ENCODE results near the gene RASGRF1. TPM values are rescaled to one million over a fixed set of nuclear protein-coding genes. Genes with fewer than 3 reads are reported as not detected.
A peak's percentile ranks its signal among the peaks of the same experiment; 100 is the strongest.

Gene RASGRF1, protein sequence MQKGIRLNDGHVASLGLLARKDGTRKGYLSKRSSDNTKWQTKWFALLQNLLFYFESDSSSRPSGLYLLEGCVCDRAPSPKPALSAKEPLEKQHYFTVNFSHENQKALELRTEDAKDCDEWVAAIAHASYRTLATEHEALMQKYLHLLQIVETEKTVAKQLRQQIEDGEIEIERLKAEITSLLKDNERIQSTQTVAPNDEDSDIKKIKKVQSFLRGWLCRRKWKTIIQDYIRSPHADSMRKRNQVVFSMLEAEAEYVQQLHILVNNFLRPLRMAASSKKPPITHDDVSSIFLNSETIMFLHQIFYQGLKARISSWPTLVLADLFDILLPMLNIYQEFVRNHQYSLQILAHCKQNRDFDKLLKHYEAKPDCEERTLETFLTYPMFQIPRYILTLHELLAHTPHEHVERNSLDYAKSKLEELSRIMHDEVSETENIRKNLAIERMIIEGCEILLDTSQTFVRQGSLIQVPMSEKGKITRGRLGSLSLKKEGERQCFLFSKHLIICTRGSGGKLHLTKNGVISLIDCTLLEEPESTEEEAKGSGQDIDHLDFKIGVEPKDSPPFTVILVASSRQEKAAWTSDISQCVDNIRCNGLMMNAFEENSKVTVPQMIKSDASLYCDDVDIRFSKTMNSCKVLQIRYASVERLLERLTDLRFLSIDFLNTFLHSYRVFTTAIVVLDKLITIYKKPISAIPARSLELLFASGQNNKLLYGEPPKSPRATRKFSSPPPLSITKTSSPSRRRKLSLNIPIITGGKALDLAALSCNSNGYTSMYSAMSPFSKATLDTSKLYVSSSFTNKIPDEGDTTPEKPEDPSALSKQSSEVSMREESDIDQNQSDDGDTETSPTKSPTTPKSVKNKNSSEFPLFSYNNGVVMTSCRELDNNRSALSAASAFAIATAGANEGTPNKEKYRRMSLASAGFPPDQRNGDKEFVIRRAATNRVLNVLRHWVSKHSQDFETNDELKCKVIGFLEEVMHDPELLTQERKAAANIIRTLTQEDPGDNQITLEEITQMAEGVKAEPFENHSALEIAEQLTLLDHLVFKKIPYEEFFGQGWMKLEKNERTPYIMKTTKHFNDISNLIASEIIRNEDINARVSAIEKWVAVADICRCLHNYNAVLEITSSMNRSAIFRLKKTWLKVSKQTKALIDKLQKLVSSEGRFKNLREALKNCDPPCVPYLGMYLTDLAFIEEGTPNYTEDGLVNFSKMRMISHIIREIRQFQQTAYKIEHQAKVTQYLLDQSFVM (N-terminal part only)
- polyA plus RNA-seq (ENCODE audit: insufficient read length in 3 of 3) = under 1 TPM; 0.43 to 0.72 (median 0.54) TPM
- long read RNA-seq, donor 1 = 0 reads
- long read RNA-seq, donor 2 = 0 reads
- long read RNA-seq, donor 3 = 0 reads
- long read RNA-seq, donor 4 = 0 reads
- long read RNA-seq, donor 5 = 0 reads
- long read RNA-seq, donor 6 = 0 reads
- long read RNA-seq, donor 7, partial matches to known transcripts = 0 of 1 reads
- long read RNA-seq, donor 7, other reads (novel, unspliced or antisense) = 0 of 1 reads
- long read RNA-seq, donor 8 = 0 reads
- long read RNA-seq, donor 9, full-length matches to known transcripts = 1 of 1 reads
- long read RNA-seq, donor 9, partial matches to known transcripts = 0 of 1 reads
- long read RNA-seq, donor 9, other reads (novel, unspliced or antisense) = 0 of 1 reads
- long read RNA-seq, donor 10, partial matches to known transcripts = 0 of 1 reads
- long read RNA-seq, donor 10, other reads (novel, unspliced or antisense) = 0 of 1 reads
- long read RNA-seq, donor 11 = 0 reads
- long read RNA-seq, donor 12 = 0 reads
- long read RNA-seq, donor 13 = 0 reads
- long read RNA-seq, donor 14 = 0 reads
- long read RNA-seq, donor 15 = 0 reads
- long read RNA-seq, donor 16, partial matches to known transcripts = 0 of 1 reads
- long read RNA-seq, donor 16, other reads (novel, unspliced or antisense) = 0 of 1 reads

- peak in 1 of 11 donors; percentile 15 for DNase-seq (ENCODE audit: extremely low read depth in 1 of 11, low read depth in 9 of 11, low spot score in 4 of 11)
Observed at GRCh38 chr15:79090487-79091203, at the start of gene RASGRF1. RASGRF1 (minus strand) TSS chr15:79090780; CDS start chr15:79090498, 282 bp downstream.

DNA sequence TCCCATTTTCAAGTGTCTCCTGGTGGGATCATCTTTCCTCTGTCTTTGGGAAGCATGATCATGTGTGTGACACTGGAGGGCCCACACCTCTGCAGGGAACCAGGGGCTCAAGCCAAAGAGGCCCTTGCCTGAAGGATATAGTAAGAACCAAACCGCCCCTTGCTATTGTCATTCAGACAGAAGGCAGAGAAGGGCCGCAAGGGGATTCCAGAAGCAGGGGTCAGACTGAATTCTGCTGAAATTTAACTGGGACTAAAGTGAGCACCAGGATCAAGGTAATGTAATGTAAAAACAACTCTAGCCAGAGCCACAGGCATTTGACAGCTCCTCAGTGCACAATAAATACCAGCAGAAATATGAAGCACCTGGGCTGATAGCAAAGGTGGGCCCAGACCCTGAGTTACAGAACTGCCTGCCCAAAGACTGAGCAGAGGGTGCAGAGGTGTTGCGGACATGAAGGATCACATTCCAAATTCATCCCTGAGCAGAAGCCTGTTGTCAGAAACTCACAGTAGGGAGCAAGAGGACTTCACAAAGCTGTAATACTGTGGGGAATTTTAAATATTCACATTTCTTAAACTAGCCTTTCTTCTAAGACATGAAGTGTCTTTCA, 46.0 kb upstream of the RASGRF1 start:
- no peak for DNase-seq (ENCODE audit: extremely low read depth in 1 of 11, low read depth in 9 of 11, low spot score in 4 of 11)

DNA sequence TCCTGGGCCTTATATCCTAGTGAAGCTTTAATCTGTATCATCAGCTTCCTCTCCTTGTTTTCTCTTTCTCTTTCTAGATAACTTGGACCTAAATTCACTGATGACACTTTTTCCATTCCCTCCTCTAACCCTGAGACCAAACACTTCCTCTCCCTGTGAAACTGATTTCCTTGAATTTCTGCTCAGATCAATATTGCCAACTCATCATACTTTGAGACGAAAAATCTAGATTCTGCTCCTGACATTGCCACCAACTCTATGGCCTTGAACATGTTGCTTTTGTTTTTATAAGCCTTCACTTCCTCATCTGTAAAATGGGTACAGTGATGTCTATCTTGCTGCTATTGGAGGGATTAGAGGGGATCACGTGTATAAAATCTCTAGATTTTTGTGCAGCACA, 42.7 kb upstream of the RASGRF1 start:
- no peak for DNase-seq (ENCODE audit: extremely low read depth in 1 of 11, low read depth in 9 of 11, low spot score in 4 of 11)

DNA sequence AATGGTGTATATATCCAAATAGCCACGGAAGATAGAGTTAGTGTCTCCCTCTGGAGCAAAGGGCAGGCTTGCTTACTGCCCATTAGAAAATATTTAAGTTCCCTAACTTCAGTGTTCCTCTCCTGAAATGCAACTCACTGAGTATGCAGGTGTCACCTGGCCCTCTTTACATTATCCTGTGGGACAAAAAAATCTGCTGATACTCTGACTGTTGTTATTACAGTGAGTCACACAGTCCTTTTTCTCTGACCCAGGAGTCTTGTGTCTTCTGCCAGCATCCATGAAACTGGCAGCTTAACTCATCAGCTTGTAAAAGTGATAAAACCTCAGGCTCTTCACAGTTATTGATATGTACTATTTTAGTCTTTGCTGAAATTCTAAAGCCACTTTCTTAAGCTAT, 42.2 kb upstream of the RASGRF1 start:
- no peak for DNase-seq (ENCODE audit: extremely low read depth in 1 of 11, low read depth in 9 of 11, low spot score in 4 of 11)

GRCh38 chr15:79132361-79132760, 41.8 kb upstream of the RASGRF1 start:
- no peak for DNase-seq (ENCODE audit: extremely low read depth in 1 of 11, low read depth in 9 of 11, low spot score in 4 of 11)

DNA sequence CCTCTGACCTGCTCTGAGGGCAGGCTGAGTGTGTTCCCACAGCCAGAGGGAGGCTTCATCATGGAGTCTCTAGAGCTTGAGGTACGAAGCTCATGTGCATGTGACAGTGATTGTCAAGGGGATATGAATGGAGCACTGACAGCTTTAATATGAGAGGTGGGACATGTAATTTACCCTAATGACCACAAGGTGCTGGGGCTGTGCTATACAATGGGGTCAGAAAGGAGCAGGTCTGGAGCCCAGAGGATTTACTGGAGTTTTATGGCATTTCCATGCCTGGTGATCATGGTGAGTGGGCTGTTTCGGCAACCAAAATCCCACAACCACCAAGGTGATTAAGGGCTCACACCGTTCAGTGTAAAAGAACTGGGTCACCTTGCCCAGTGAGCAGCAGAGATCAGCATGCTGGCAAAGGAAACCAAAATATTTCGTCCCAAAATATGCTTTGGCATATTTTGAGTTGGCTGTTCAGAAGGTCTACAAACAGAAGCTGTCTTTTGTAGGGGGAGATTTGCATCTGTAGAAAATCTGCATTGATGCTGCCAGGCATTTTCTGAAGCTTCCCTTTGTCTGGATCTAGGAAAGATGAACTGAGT, 40.1 kb upstream of the RASGRF1 start:
- no peak for DNase-seq (ENCODE audit: extremely low read depth in 1 of 11, low read depth in 9 of 11, low spot score in 4 of 11)

- no peak for DNase-seq (ENCODE audit: extremely low read depth in 1 of 11, low read depth in 9 of 11, low spot score in 4 of 11)
Observed at GRCh38 chr15:79129235-79129634, 38.7 kb upstream of the RASGRF1 start.

- no peak for DNase-seq (ENCODE audit: extremely low read depth in 1 of 11, low read depth in 9 of 11, low spot score in 4 of 11)
Observed at GRCh38 chr15:79128556-79128955, 38.0 kb upstream of the RASGRF1 start.

DNA sequence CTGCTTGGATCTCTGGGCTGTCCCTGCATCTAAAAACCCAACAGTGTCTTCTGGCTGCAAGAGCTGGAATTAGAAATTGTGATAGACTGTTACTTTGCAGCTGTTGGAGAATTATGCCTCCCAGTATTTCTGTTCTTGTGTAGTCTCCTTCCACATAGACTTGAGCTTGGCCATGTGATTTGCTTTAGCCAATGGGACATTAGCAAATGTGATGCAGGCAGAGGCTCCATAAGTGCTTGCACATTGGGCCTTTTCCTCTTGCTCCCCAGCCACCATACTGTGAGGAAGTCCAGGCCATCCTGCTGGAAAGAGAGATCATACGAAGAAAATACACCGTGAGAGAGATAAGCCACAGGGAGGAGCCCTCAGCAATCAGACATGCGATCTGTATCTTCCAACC, 33.8 kb upstream of the RASGRF1 start:
- DNase-seq (ENCODE audit: extremely low read depth in 1 of 11, low read depth in 9 of 11, low spot score in 4 of 11) = no peak

- DNase-seq (ENCODE audit: extremely low read depth in 1 of 11, low read depth in 9 of 11, low spot score in 4 of 11) = no peak
Observed at GRCh38 chr15:79122991-79123390, 32.4 kb upstream of the RASGRF1 start.

DNA sequence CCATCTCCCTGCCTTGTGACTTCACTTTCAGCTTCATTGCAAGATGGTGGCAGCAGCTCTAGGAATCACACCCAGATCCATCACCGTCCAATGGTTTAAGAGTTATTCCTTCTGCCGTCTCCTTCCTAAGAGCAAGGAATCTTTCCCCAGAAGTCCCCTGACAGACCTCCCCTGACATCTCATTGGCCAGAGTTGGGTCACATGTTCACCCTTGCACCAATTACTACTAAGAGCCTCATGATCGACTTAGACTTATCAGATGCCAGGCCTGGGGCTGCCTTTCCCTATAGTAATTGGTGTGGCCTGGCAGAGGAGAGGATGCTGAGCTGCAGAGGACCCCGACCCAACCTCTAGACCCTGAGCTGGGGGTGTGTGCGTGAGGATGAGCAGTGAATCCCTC, 31.8 kb upstream of the RASGRF1 start:
- no peak for DNase-seq (ENCODE audit: extremely low read depth in 1 of 11, low read depth in 9 of 11, low spot score in 4 of 11)

- DNase-seq (ENCODE audit: extremely low read depth in 1 of 11, low read depth in 9 of 11, low spot score in 4 of 11) = no peak
Observed at GRCh38 chr15:79121571-79121970, 31.0 kb upstream of the RASGRF1 start.

DNA sequence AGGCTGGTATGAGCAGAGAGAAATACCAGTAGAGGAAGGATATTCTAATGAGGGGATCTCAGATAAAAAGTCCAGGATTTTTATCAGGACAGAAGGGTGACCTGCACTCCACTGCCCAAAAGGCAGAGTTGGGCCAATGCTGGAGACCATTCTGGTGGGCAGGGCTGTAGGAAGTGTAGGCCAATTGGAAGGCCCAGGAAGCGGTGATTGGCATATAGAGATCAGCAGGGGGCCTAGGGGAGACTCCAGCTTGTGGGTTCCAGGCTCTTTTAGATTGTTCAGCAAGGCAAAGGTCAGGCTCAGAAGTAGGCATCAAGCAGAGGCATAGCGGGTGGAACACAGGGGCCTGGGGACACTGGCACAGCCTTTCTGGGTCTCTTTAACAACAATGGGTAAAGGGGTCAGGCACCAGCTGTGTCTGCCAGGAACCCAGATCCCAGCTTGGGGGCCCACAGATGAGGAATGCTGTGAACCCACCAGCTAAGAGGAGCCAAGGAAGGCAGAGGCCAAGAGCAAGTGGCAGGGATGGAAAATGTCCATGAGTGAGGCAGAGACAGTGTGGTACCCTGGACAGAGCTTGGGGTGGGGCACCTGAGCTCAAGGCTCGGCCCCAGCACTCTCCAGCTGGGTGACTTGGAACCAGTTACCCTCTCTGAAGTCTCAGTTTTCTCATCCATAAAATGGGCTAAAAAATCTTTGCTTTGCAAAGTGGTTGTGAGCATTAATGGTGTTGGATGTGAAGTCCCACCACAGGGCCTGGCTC, 27.0 kb upstream of the RASGRF1 start:
- DNase-seq (ENCODE audit: extremely low read depth in 1 of 11, low read depth in 9 of 11, low spot score in 4 of 11) = no peak

DNA sequence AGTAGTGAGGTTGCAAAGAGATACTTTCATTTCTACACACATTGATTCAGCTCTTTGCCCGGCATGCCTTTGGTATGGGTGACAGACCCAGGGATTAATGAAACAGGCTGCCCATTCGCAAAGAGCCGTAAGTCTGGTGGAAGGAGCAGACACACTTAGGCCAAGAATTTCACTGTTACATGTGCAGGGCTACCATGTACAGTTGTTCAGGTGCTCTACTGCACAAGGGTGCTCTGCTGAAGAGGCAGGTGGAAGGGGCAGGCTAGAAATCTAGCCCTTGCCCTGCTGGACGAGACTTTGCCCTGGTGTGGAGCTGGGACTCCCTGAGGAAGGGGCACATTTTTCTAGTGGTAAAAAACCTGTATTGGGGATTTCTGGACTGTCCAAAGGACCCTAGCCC, 26.2 kb upstream of the RASGRF1 start:
- DNase-seq (ENCODE audit: extremely low read depth in 1 of 11, low read depth in 9 of 11, low spot score in 4 of 11) = no peak

DNA sequence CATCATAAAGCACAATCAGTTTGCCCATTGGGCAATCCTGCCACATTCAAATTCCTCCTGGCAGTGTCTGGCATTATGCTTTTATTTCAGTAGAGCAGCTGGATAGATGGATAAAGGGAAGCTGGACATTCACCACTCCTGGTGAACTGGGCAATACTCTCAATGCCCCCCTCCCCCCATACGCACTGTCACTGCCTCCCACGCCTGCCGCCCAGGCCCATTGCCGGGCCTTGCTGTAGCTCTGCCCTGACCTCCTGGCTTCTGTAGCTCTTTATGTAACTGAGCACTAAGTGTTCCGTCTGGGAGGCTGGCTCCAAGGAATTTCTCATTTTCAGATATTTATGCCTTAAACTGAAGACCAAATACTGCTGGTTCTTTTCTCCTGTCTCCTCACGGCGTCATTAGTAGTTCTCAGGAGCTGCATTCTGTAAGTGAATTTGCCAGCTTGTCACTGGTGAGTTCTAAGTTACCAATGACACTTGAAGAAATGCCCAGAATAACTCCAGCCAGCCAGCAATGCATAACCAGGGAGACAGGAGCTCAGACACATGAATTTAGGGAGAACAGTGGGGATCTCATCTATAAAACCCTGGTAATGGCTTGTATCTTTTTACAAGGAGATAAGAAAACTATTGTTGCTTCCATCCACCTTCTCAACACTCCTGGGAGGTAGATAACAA, 25.5 kb upstream of the RASGRF1 start:
- peak in 2 of 11 donors; percentile 13 to 18 for DNase-seq (ENCODE audit: extremely low read depth in 1 of 11, low read depth in 9 of 11, low spot score in 4 of 11)
